ENCODE measurements around the gene ARID2.

The ARID2 gene, protein sequence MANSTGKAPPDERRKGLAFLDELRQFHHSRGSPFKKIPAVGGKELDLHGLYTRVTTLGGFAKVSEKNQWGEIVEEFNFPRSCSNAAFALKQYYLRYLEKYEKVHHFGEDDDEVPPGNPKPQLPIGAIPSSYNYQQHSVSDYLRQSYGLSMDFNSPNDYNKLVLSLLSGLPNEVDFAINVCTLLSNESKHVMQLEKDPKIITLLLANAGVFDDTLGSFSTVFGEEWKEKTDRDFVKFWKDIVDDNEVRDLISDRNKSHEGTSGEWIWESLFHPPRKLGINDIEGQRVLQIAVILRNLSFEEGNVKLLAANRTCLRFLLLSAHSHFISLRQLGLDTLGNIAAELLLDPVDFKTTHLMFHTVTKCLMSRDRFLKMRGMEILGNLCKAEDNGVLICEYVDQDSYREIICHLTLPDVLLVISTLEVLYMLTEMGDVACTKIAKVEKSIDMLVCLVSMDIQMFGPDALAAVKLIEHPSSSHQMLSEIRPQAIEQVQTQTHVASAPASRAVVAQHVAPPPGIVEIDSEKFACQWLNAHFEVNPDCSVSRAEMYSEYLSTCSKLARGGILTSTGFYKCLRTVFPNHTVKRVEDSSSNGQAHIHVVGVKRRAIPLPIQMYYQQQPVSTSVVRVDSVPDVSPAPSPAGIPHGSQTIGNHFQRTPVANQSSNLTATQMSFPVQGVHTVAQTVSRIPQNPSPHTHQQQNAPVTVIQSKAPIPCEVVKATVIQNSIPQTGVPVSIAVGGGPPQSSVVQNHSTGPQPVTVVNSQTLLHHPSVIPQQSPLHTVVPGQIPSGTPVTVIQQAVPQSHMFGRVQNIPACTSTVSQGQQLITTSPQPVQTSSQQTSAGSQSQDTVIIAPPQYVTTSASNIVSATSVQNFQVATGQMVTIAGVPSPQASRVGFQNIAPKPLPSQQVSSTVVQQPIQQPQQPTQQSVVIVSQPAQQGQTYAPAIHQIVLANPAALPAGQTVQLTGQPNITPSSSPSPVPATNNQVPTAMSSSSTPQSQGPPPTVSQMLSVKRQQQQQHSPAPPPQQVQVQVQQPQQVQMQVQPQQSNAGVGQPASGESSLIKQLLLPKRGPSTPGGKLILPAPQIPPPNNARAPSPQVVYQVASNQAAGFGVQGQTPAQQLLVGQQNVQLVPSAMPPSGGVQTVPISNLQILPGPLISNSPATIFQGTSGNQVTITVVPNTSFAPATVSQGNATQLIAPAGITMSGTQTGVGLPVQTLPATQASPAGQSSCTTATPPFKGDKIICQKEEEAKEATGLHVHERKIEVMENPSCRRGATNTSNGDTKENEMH (N-terminal part only)

DNA sequence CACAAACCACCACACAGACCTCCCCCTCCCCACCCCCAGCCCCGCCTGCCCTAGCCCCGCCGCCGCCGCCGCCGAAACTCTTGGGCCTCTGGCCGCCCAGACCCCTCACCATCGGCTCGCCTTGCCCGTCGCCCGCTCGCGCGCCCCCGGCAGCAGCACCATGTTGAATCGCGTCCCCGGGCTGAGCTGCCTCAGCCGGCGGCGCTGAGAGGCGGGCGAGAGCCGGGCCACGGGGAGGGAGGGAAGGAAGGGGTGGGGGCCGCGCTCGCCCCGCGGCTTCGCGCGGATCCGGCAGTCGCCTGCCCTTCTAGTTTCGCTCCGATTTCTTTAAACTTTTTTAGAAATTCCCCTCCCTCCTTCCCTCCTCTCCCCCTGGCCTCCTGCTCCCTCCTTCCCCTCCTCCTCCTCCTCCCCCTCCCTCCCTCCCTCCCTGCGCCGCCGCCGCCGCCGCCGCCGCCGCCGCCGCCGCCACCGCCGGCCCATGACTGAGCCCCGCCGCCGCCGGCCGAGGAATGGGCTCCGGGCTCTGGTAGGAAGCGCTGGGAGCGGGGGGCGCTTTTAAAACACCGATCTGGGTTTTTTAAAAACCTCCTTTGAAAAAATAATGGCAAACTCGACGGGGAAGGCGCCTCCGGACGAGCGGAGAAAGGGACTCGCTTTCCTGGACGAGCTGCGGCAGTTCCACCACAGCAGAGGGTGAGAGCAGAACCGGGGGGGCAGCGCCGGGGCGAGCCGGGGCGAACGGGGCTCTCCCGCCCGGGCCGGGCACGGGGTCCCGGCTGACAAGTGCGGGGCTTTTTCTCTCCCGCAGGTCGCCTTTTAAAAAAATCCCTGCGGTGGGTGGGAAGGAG is at the start of gene ARID2:
ARID2 (plus strand) TSS at position 474 of the 851 bp plus-strand sequence; CDS start at position 605, 131 bp downstream.
- Mint-ChIP-seq H3K4me3 (peak within 1 kb of the TSS; percentile 89), H3K36me3 (peaks cover 74% of the 10 kb centered on the region), H3K9me3 (no peaks in the 10 kb centered on the region), H3K4me1 (peaks cover 23% of the 10 kb centered on the region), H3K27ac (peak within 1 kb of the TSS; percentile 100)
- peak; percentile 62 to 87 for DNase-seq (ENCODE audit: low spot score in 2 of 2)
- peak; percentile 55 for ATAC-seq

DNA sequence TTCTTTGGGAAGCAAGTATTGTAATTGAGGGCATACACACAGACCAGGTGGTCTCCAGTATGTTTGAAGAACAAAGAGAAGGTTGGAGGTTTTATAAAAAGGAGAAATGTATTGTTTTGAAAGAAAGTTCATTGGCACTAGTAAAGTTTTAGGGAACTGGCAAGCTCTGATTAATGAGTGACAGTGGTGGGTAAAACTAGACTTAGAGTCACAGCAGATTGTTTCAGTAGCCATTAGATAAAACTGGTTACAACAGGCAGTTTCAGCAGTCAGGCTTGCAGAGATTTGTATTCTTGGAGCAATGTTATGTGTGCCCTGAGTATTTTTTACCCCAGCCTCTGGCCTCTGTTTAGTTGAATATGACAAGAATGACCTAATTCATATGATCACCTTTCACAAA is 49.1 kb upstream of the ARID2 start:
- Mint-ChIP-seq H3K36me3 (no peaks in the 10 kb centered on the region), H3K9me3 (no peaks in the 10 kb centered on the region), H3K4me1 (peaks cover 6% of the 10 kb centered on the region), H3K27ac (no peak overlapping the region), H3K4me3 (no peak overlapping the region)
- ATAC-seq (no peak), DNase-seq (ENCODE audit: low spot score in 2 of 2) (no peak)

DNA sequence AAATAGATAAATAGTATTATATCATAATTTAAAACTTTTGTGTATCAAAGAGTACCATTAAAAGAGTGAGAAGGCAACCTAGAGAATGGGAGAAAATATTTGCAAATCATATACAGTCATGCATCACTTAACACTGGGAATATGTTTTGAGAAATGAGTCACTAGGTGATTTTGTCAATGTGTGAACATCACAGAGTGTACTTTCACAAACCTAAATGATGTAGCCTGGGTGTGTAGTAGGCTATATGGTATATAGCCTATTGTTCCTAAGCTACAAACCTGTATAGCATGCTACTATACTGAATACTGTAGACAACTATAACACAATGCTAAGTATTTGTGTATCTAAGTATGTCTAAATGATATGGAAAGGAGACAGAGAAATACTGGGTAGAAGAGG is 48.0 kb upstream of the ARID2 start:
- H3K4me3 Mint-ChIP-seq = no peak overlapping the region
- ATAC-seq (peak; percentile 84), DNase-seq (ENCODE audit: low spot score in 2 of 2) (no peak)
- no peaks in the 10 kb centered on the region for H3K36me3 Mint-ChIP-seq
- H3K9me3 Mint-ChIP-seq = no peaks in the 10 kb centered on the region
- no peak overlapping the region for H3K27ac Mint-ChIP-seq
- H3K4me1 Mint-ChIP-seq = peaks cover 11% of the 10 kb centered on the region

DNA sequence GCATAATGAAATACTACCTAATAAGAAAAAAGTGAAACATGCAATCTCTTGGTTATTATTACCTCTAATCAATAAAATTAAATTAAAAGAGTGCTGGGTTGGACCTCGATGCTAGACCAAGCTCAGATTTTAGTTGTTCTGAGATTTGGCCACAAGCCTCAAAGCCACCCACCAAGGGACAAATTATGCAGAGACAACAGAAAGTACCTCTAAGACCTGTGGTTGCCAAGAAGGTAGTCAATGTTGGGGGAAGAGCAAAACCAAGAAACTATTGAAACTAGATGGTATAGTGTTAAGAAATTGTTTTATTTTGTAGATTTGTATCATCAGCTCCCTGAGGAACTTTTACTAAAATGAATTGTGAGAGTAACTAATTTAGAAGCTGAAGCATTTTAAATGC is 43.8 kb upstream of the ARID2 start:
- Mint-ChIP-seq H3K36me3 (no peaks in the 10 kb centered on the region), H3K4me1 (peaks cover 19% of the 10 kb centered on the region), H3K4me3 (no peak overlapping the region), H3K27ac (no peak overlapping the region), H3K9me3 (no peaks in the 10 kb centered on the region)
- DNase-seq (ENCODE audit: low spot score in 2 of 2) (no peak), ATAC-seq (peak; percentile 70)

DNA sequence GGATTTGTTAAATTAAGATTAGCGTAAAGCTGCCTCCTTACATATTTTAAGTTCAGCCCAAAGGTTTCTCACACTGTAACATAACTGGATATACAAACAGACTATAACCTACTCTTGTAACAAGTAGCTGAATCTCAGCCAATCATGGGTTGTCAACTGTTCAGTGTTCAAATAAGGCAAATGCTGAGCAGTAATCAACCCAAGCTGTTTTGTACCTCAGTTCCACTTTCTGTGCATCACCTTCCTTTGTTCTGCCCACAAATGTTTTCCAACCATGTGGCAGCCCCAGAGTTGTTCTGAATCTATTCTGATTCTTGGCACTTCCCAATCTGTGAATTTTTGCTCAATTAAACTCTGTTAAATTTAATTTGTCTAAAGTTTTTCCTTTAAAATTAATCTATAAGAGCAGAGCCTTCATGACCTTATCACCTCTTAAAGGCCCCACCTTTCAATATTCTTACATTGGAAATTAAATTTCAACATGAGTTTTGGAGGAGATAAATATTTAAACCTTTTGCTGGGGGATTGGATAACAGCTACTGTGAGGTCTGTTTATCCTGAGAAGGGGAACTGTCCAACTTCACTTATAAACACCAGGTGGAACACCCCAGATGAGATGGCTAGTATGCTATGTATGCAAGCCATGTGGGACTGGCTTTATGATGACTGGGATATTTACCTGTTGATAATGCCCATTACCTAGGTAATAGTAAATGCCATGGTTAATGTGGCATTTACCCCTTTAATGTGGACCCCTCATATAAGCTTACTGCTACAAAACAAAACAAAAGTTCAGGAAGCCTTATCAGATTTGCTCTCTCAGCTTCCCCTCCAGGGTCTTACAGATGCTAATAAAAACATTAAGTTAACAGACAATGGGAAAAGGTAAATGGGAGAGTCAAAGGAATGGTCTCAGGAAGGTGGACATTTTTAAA is 42.2 kb upstream of the ARID2 start:
- DNase-seq (ENCODE audit: low spot score in 2 of 2) (no peak), ATAC-seq (peak; percentile 57)
- no peaks in the 10 kb centered on the region for H3K36me3 Mint-ChIP-seq
- H3K9me3 Mint-ChIP-seq = no peaks in the 10 kb centered on the region
- H3K4me1 Mint-ChIP-seq = peaks cover 13% of the 10 kb centered on the region
- no peak overlapping the region for H3K27ac Mint-ChIP-seq
- no peak overlapping the region for H3K4me3 Mint-ChIP-seq

DNA sequence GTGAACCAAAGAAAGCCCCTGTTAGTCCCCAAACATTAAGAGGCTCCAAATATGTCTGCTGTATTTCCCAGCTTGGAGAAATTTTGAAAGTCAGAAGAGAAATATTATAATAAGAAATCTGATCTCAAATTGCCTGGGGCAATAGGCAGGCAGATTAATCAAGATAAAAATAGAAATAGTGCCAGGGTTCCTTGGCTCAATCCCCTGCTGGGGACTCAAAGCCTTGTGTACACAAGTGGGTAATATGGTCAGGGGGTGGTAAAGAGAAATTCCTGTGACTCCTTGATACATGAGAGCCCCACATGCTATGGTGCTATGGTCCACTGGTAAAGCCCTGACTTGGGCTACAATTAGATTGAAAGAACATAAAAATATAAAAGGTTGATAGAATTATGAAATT is 41.3 kb upstream of the ARID2 start:
- H3K36me3 Mint-ChIP-seq = no peaks in the 10 kb centered on the region
- H3K4me3 Mint-ChIP-seq = no peak overlapping the region
- peaks cover 13% of the 10 kb centered on the region for H3K4me1 Mint-ChIP-seq
- no peaks in the 10 kb centered on the region for H3K9me3 Mint-ChIP-seq
- DNase-seq (ENCODE audit: low spot score in 2 of 2) = no peak
- no peak overlapping the region for H3K27ac Mint-ChIP-seq
- ATAC-seq = no peak

DNA sequence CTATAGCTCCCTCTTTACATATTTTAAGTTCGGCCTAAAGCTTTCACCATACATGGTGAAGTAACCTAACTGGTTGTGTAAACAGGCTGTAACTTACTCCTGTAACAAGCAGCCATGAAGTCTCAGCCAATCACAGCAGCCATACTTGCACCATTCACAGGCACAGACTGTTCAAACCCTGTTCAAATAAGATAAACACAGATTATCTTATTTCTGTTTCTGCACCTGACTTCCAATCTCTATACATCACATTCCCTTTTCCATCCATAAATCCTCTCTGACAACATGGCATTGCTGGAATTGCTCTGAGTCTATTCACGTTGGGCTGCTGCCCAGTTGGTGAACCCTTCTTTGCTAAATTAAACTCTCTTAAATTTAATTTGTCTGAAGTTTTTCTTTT is 34.5 kb upstream of the ARID2 start:
- H3K4me1 Mint-ChIP-seq = no peaks in the 10 kb centered on the region
- no peak overlapping the region for H3K27ac Mint-ChIP-seq
- DNase-seq (ENCODE audit: low spot score in 2 of 2) (no peak), ATAC-seq (no peak)
- H3K9me3 Mint-ChIP-seq = no peaks in the 10 kb centered on the region
- H3K36me3 Mint-ChIP-seq = no peaks in the 10 kb centered on the region
- H3K4me3 Mint-ChIP-seq = no peak overlapping the region

DNA sequence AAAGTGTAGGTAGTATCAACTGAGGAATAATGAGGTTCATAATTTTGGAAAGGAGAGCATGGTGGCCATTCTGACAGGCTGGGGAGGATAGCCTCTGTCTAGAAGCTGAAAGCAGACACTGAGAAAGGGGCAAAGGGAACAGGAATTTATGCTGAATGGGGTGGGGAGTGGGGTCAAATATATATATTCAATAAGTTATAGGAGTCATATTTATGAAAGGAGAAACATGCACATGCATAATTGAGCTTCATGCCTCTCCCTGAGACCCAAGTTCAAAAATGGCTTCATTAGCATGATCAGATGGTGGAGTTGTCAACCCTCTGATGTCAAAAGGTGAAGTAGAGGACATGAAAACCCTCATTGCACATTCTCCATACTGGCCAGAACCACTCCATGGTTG is 33.9 kb upstream of the ARID2 start:
- Mint-ChIP-seq H3K27ac (no peak overlapping the region), H3K4me3 (no peak overlapping the region), H3K9me3 (no peaks in the 10 kb centered on the region), H3K4me1 (no peaks in the 10 kb centered on the region), H3K36me3 (no peaks in the 10 kb centered on the region)
- DNase-seq (ENCODE audit: low spot score in 2 of 2) (no peak), ATAC-seq (no peak)

DNA sequence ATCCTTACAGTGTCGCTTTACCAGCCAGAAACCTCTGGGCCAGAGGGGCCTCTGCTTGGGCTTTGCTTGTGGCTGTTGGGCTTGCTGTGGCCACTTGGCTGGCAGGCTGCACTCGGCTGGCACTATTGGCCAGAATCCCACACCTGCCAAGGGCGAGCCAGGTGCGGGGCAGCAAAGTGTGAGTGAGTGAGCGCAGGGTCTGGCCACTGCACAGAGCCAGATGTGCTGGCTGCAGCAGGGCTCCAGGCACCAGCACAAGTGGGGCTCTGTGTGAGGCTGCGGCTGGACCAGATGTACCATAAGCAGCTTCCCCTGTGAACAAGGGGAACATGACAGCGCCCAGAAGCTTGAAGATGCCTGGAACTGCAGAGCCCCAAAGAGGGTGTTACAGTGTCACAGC is 33.5 kb upstream of the ARID2 start:
- no peak overlapping the region for H3K4me3 Mint-ChIP-seq
- H3K36me3 Mint-ChIP-seq = no peaks in the 10 kb centered on the region
- ATAC-seq = no peak
- H3K9me3 Mint-ChIP-seq = no peaks in the 10 kb centered on the region
- H3K27ac Mint-ChIP-seq = no peak overlapping the region
- DNase-seq (ENCODE audit: low spot score in 2 of 2) = no peak
- no peaks in the 10 kb centered on the region for H3K4me1 Mint-ChIP-seq

DNA sequence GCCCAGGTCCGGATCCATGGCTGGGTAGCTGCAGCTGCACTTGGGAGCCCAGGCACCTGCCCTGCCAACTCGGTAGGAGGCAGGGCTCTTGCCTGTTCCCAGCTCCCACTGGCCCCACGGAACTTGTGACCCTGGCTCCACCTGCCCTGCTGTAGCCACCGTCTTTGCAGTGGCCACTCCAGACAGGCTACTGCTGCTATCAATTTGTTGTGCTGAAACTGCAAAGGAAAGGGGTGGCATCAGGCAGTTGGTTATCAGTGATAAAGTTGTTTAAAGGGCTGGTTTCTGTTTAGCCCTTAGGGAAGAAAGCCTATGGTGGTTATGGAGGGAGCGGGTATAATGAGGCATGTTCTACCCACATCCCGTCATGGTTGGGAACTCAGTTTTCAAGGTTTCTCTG is 32.1 kb upstream of the ARID2 start:
- DNase-seq (ENCODE audit: low spot score in 2 of 2) = no peak
- no peak overlapping the region for H3K4me3 Mint-ChIP-seq
- ATAC-seq = no peak
- H3K4me1 Mint-ChIP-seq = no peaks in the 10 kb centered on the region
- no peaks in the 10 kb centered on the region for H3K36me3 Mint-ChIP-seq
- peaks cover 3% of the 10 kb centered on the region for H3K9me3 Mint-ChIP-seq
- no peak overlapping the region for H3K27ac Mint-ChIP-seq

DNA sequence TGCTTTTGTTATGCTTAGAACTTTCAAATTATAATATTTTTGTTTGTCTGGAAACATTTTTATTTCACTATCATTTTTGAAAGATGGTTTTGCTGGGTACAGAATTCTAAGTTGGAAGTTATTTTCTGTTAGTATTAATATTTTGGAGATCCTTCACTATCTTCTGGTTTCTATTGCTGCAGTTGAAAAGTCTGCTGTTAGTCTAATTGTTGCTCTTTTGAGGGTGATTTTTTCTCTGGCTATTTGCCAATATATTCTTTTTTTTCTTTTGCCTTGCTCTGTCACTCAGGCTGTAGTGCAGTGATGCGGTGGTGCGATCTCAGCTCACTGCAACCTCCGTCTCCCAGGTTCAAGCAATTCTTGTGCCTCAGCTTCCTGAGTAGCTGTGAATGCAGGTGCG is 28.2 kb upstream of the ARID2 start:
- Mint-ChIP-seq H3K4me3 (no peak overlapping the region), H3K9me3 (peaks cover 3% of the 10 kb centered on the region), H3K36me3 (no peaks in the 10 kb centered on the region), H3K4me1 (no peaks in the 10 kb centered on the region), H3K27ac (no peak overlapping the region)
- DNase-seq (ENCODE audit: low spot score in 2 of 2) (no peak), ATAC-seq (no peak)

DNA sequence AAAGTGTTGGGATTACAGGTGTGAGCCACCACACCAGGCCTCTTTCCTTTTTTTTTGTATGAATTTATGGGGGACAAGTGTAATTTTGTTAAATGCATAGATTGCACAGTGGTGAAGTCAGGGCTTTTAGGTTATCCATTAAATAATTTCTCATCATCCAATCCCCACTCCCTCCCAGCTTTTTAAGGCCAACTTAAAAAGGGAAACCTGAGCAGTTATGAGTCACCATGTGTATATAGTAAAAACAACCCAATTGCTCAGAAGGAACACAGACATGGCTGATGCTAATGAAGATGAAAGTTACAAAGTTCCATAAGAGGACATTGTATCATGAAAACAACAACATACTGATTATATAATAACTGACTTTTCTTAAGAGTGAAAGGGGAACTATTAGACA is 25.6 kb upstream of the ARID2 start:
- no peaks in the 10 kb centered on the region for H3K36me3 Mint-ChIP-seq
- no peak for ATAC-seq

DNA sequence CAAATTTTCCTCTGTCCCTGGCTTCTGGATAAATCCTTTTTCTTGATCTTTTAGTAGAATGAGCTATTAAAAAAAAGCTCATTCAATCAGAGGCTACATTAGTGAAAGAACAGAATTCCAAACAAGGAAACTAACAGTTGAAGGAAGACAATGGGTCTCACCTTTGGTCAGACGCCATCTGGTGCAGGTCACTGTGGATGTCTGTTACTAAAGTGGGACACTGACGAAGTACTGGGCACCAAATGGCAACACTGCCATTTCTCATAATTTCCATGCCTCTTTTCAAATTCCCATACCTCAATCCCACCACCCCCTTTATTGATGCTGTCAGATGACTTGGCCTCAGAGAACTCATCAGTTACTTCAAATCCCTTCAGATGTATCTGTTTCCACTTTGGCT is 24.5 kb upstream of the ARID2 start:
- H3K36me3 Mint-ChIP-seq = no peaks in the 10 kb centered on the region
- peaks cover 3% of the 10 kb centered on the region for H3K9me3 Mint-ChIP-seq
- H3K4me1 Mint-ChIP-seq = peaks cover 5% of the 10 kb centered on the region
- ATAC-seq (no peak), DNase-seq (ENCODE audit: low spot score in 2 of 2) (no peak)
- H3K4me3 Mint-ChIP-seq = no peak overlapping the region
- no peak overlapping the region for H3K27ac Mint-ChIP-seq

More for the DNA sequence above, 25.6 kb upstream of the ARID2 start:
- Mint-ChIP-seq H3K4me3 (no peak overlapping the region), H3K27ac (no peak overlapping the region), H3K9me3 (peaks cover 3% of the 10 kb centered on the region), H3K4me1 (peaks cover 5% of the 10 kb centered on the region)
- DNase-seq (ENCODE audit: low spot score in 2 of 2) = no peak

DNA sequence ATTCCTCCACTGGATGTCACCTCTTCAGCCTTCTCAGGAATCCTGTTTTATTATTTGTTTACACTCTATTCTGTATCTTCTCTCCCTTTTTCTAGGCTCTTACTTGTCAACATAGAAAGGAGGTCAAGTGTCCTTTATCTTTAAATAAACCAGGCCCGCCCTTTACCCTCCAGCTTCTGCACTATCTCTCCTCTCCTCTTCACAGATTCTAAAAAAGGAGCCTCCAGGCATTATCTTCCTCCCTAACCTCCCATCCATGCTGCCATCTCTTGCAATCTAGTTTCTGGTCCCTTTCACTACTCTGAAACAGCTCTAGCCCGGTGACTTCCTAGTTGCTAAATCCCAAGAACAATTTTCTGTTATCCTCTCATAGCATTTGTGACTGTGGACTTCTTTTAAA is 24.1 kb upstream of the ARID2 start:
- Mint-ChIP-seq H3K27ac (no peak overlapping the region), H3K9me3 (peaks cover 3% of the 10 kb centered on the region), H3K4me1 (peaks cover 5% of the 10 kb centered on the region), H3K4me3 (no peak overlapping the region), H3K36me3 (no peaks in the 10 kb centered on the region)
- no peak for DNase-seq (ENCODE audit: low spot score in 2 of 2)
- no peak for ATAC-seq

Measured in stimulated activated effector memory CD8-positive, alpha-beta T cell treated with anti-CD3 and anti-CD28 coated beads, Interleukin-12 subunit alpha, Interleukin-12 subunit beta, amount 100 ng/mL, for 72 hours (primary cell).